ENCODE results near the gene PKD2. TPM values are rescaled to one million over a fixed set of nuclear protein-coding genes. Genes with fewer than 3 reads are reported as not detected.

The PKD2 gene
- total and polyA plus RNA-seq, 2 of the 4 experiments (the other 2 are of a cell fraction): 43.8 to 51.3 TPM

- Histone ChIP-seq H3K9me3 (ENCODE audit: control insufficient read depth, insufficient read depth, low read length) (peaks cover 5% of the 10 kb centered on the region; the same call in 1 of the 2 replicates), H3K4ac (ENCODE audit: low read depth, low read length) (no peak overlapping the region), H3K4me2 (ENCODE audit: low read depth, low read length) (no peak overlapping the region), H4K8ac (ENCODE audit: low read depth in 2 of 2, low read length in 2 of 2) (no peak overlapping the region), H4K20me1 (ENCODE audit: insufficient read depth, low read length) (peaks cover 6% of the 10 kb centered on the region; the same call in 1 of the 2 replicates), H2BK20ac (ENCODE audit: low read depth, low read length) (no peak overlapping the region), H3K36me3 (ENCODE audit: control insufficient read depth, insufficient read depth, low read length) (peaks cover 11% of the 10 kb centered on the region), H2BK120ac (ENCODE audit: low read depth, low read length) (no peak overlapping the region), H3K79me1 (ENCODE audit: low read depth in 1 of 2, low read length in 2 of 2) (peaks cover 43 to 59% of the 10 kb centered on the region in 2 experiments), H3K18ac (ENCODE audit: low read depth, low read length) (no peak overlapping the region), H4K5ac (ENCODE audit: low read depth, low read length) (no peak overlapping the region), H3K27me3 (ENCODE audit: control insufficient read depth, insufficient read depth, low read length) (no peaks in the 10 kb centered on the region), H3K9me1 (ENCODE audit: insufficient read depth, low read length) (peaks cover 9% of the 10 kb centered on the region; the same call in 1 of the 2 replicates), H2AFZ (replicated peaks; ENCODE audit: low read length, poor library complexity) (no peak overlapping the region), H3K14ac (replicated peaks; ENCODE audit: low read depth, low read length) (no peak overlapping the region; the same call in 1 of the 2 replicates), H2AK5ac (ENCODE audit: low read depth, low read length) (0 out of 2 replicates have a peak overlapping the region, but pooled peaks have one; percentile 83), H3K27ac (ENCODE audit: insufficient read depth, low read length) (no peak overlapping the region), H2BK15ac (ENCODE audit: low read depth, low read length) (no peak overlapping the region), H3K56ac (ENCODE audit: extremely low read depth, insufficient read depth, low read length) (no peak overlapping the region), H3K4me1 (ENCODE audit: control insufficient read depth, insufficient read depth, low read length) (peaks cover 11% of the 10 kb centered on the region), H3K23ac (ENCODE audit: low read depth, low read length) (peak overlapping the region; percentile 1; the same call in 1 of the 2 replicates), H3K9ac (ENCODE audit: low read depth, low read length) (no peak overlapping the region), H4K91ac (ENCODE audit: insufficient read depth, low read depth, low read length) (no peak overlapping the region), H3K4me3 (ENCODE audit: insufficient read depth, low read depth, low read length) (no peak overlapping the region), H2BK5ac (ENCODE audit: low read depth, low read length, poor library complexity, severe bottlenecking) (no peak overlapping the region), H2AK9ac (replicated peaks; ENCODE audit: low read depth, low read length, poor library complexity) (no peak overlapping the region)
- intact Hi-C loops (cut with micrococcal nuclease): no loop called here
- TF ChIP-seq, protein P1, sequence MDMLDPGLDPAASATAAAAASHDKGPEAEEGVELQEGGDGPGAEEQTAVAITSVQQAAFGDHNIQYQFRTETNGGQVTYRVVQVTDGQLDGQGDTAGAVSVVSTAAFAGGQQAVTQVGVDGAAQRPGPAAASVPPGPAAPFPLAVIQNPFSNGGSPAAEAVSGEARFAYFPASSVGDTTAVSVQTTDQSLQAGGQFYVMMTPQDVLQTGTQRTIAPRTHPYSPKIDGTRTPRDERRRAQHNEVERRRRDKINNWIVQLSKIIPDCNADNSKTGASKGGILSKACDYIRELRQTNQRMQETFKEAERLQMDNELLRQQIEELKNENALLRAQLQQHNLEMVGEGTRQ (IDR thresholded peaks at IDR 0.05; ENCODE audit: low read depth, low read length): no peak
- TF ChIP-seq CTCF (conservative IDR thresholded peaks at IDR 0.05; ENCODE audit: low read depth, low read length) (no peak), RAD21 (IDR thresholded peaks at IDR 0.05; ENCODE audit: low read length) (no peak), MAZ (IDR thresholded peaks at IDR 0.05; ENCODE audit: borderline replicate concordance, low read depth, low read length) (no peak), NFE2L2 (IDR thresholded peaks at IDR 0.05; ENCODE audit: low read depth, low read length) (no peak), CEBPB (IDR thresholded peaks at IDR 0.05; ENCODE audit: low read depth, low read length) (no peak), MAFK (IDR thresholded peaks at IDR 0.05; ENCODE audit: low read depth, low read length) (no peak), POLR2A (IDR thresholded peaks at IDR 0.05; ENCODE audit: low read depth, low read length) (no peak)
- no TSS peak for BruUV-seq (replicated peaks)
- ChIA-PET POLR2A (ENCODE audit: unreplicated experiment) (no interaction called here), CTCF (no interaction called here)
- ATAC-seq (ENCODE audit: low read depth) (no peak), DNase-seq (peak; percentile 33)
- dilution Hi-C loops (cut with HindIII; ENCODE audit: low sequenced_read_pairs, unreplicated experiment): no loop called here
- no CpG with 5 or more reads among the region's 3 CpGs for WGBS, 2 experiments (ENCODE audit: extremely low coverage in 2 of 2, insufficient read length in 1 of 2)
- in situ Hi-C loops (cut with MboI; ENCODE audit: low sequenced_read_pairs): no loop called here
Observed at GRCh38 chr4:88029556-88029955, 22.1 kb downstream of the PKD2 start.

All from IMR-90 (cell line).